Right lobe of liver (tissue), 6 donors: ENCODE measurements around the gene CRYL1. TPM values are rescaled to one million over a fixed set of nuclear protein-coding genes. Genes with fewer than 3 reads are reported as not detected.

Source experiments
- ATAC-seq, 4 donors: fragments of 200-7000 bp; cut with Tn5 transposase; one replicate each; pipeline ENCODE4 v1.9.1; 2020; ENCODE audit warnings: mild to moderate bottlenecking in 4 of 4, moderate library complexity in 4 of 4
- DNase-seq, 3 donors: peaks; one replicate each; pipeline ENCODE4 v3.0.0-alpha.2; 2020
- H3K27ac ChIP-seq, 3 donors: fragments of 200-600 bp; one replicate each; pipeline ENCODE4 v1.8.0; 2022
- H3K27me3 ChIP-seq, 2 donors: fragments of 200-600 bp; one replicate each; pipeline ENCODE4 v1.8.0; 2022
- H3K36me3 ChIP-seq, 4 donors: fragments of 200-600 bp; sonication (generic) in 1 of 4; one replicate each; pipeline versions ENCODE4 v1.5.1 to v1.8.0; 2017 to 2022; ENCODE audit warnings: control low read depth in 1 of 4
- H3K4me1 ChIP-seq, 4 donors: fragments of 200-600 bp; sonication (generic) in 1 of 4; one replicate each; pipeline versions ENCODE4 v1.5.1 to v1.8.0; 2017 to 2022; ENCODE audit warnings: control low read depth in 1 of 4
- H3K4me3 ChIP-seq, 3 donors: fragments of 200-600 bp; one replicate each; pipeline ENCODE4 v1.8.0; 2022
- H3K9me3 ChIP-seq, 4 donors: fragments of 200-600 bp; sonication (generic) in 1 of 4; one replicate each; pipeline versions ENCODE4 v1.5.1 to v1.8.0; 2017 to 2022; ENCODE audit warnings: control low read depth in 1 of 4
- POLR2A ChIP-seq: fragments of 450-650 bp; IDR thresholded peaks from one replicate; pipeline ENCODE4 v1.6.1; 2017; ENCODE audit warnings: antibody characterized with exemption, mild to moderate bottlenecking
- WGBS: methylation state at CpG from one replicate; pipeline ENCODE4 v1.1.6; 2018; ENCODE audit warnings: low coverage, low lambda C conversion rate; ENCODE audit not compliant: insufficient coverage; ENCODE audit errors: missing lambda C conversion rate; 5-methylcytosine and 5-hydroxymethylcytosine counted together
- intact Hi-C, 2 donors: fragments of 100-400 bp; cut with DNase I; formaldehyde crosslinking; loops; one replicate each; pipeline versions ENCODE4 v1.11.2 to v1.14.1; 2022
- total RNA-seq, 6 experiments: library from RNA; depleted of rRNA in 2 of 6; stranded (reverse); fragments of >200 nt in 2 of 6; fragmentation: NEBNext Ultra II Directional in 3 of 6; extraction: Animal tissue kit (Norgen Biotek cat#: 25700) in 3 of 6; gene quantifications; one replicate each; pipeline versions ENCODE4 v1.1.0 to v1.2.4, GENCODE V29; 2016 to 2023
- TF ChIP-seq, protein P1 (sequence below), 4 donors: fragments of 200-600 bp in 3 of 4; fragments of 450-650 bp in 1 of 4; IDR thresholded peaks; one replicate each; pipeline versions ENCODE4 v1.5.1 to v1.8.0; 2016 to 2022; ENCODE audit warnings: antibody characterized with exemption in 4 of 4, mild to moderate bottlenecking in 2 of 4
- donor health status: DM: no; HTN: yes; CAD: no.
- donor health status: DM: no; HTN: no; CAD: no.
- donor health status: DM: no; HTN: no; CAD: no.
- donor health status: DM: no; HTN: yes; CAD: no.
- donor health status: DM: no; HTN: yes; CAD: no.

Gene CRYL1
- total RNA-seq, 6 experiments from 2014 or later = 111 to 185 (median 151) TPM

DNA sequence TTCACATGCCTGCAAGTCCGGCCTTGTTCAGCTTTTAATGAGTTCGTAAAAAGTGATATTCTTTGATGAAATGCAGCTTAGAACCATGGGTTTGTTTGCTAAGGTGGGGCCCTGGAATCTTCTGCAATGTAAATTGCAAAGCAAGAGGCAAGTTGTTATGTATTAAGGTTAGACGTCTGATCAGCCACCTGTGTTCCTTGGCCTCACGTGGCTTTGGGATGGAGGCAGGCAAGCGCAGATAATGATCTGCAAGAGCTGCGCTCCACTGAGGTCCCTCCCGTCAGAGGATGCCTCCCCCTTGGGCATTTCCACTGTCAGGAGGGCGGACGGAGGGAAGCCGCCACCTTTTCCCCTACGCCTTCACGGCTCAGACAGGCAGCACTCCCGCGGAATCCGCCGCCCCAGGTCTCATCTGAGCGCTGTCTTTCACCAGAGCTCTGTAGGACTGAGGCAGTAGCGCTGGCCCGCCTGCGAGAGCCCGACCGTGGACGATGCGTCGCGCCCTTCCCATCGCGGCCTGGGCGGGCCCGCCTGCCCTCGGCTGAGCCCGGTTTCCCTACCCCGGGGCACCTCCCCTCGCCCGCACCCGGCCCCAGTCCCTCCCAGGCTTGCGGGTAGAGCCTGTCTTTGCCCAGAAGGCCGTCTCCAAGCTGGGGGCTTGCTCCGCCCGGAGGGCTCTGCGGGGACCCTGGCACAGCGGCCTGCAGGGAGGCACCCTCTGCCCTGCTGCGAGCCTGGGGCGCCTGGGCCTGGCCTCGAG is 110.9 kb downstream of the CRYL1 start:
- no peaks in the 10 kb centered on the region for H3K9me3 ChIP-seq
- H3K36me3 ChIP-seq = peaks cover 0 to 19% (median 2%) of the 10 kb centered on the region in 4 donors
- intact Hi-C loops = no loop called here
- no peak overlapping the region for H3K4me3 ChIP-seq
- WGBS = 77% methylated on average over 5 of the region's 45 CpGs
- ATAC-seq = peak in 3 of 4 donors; percentile 20 to 50 (median 28)
- no peaks in the 10 kb centered on the region for H3K27me3 ChIP-seq
- DNase-seq = no peak
- no peaks in the 10 kb centered on the region for H3K4me1 ChIP-seq
- no peak overlapping the region for H3K27ac ChIP-seq
- TF ChIP-seq POLR2A = no peak
- TF ChIP-seq, protein P1, sequence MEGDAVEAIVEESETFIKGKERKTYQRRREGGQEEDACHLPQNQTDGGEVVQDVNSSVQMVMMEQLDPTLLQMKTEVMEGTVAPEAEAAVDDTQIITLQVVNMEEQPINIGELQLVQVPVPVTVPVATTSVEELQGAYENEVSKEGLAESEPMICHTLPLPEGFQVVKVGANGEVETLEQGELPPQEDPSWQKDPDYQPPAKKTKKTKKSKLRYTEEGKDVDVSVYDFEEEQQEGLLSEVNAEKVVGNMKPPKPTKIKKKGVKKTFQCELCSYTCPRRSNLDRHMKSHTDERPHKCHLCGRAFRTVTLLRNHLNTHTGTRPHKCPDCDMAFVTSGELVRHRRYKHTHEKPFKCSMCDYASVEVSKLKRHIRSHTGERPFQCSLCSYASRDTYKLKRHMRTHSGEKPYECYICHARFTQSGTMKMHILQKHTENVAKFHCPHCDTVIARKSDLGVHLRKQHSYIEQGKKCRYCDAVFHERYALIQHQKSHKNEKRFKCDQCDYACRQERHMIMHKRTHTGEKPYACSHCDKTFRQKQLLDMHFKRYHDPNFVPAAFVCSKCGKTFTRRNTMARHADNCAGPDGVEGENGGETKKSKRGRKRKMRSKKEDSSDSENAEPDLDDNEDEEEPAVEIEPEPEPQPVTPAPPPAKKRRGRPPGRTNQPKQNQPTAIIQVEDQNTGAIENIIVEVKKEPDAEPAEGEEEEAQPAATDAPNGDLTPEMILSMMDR (IDR thresholded peaks at IDR 0.05) = no peak

GRCh38 chr13:20412691-20413355 is 112.8 kb downstream of the CRYL1 start:
- ATAC-seq (no peak), DNase-seq (no peak)
- H3K27ac ChIP-seq = no peak overlapping the region
- WGBS = 92% methylated on average over 6 of the region's 7 CpGs
- no peaks in the 10 kb centered on the region for H3K4me1 ChIP-seq
- H3K27me3 ChIP-seq = no peaks in the 10 kb centered on the region
- H3K4me3 ChIP-seq = no peak overlapping the region
- intact Hi-C loops = no loop called here
- no peak for TF ChIP-seq POLR2A
- TF ChIP-seq, protein P1 (IDR thresholded peaks at IDR 0.05) = no peak
- H3K9me3 ChIP-seq = no peaks in the 10 kb centered on the region
- H3K36me3 ChIP-seq = peaks cover 0 to 4% (median 2%) of the 10 kb centered on the region in 4 donors

- Histone ChIP-seq H3K27me3 (no peaks in the 10 kb centered on the region), H3K9me3 (no peaks in the 10 kb centered on the region), H3K27ac (no peak overlapping the region), H3K4me1 (no peaks in the 10 kb centered on the region), H3K36me3 (peaks cover 0 to 10% (median 5%) of the 10 kb centered on the region in 4 donors), H3K4me3 (no peak overlapping the region)
- DNase-seq = no peak
- no peak for TF ChIP-seq POLR2A
- TF ChIP-seq, protein P1 (IDR thresholded peaks at IDR 0.05) = no peak
- intact Hi-C loops = no loop called here
- 48% methylated on average over 6 of the region's 6 CpGs for whole genome bisulfite sequencing
- ATAC-seq = peak in 3 of 4 donors; percentile 24 to 42 (median 33)
Measured at GRCh38 chr13:20411638-20412342, 113.9 kb downstream of the CRYL1 start.

DNA sequence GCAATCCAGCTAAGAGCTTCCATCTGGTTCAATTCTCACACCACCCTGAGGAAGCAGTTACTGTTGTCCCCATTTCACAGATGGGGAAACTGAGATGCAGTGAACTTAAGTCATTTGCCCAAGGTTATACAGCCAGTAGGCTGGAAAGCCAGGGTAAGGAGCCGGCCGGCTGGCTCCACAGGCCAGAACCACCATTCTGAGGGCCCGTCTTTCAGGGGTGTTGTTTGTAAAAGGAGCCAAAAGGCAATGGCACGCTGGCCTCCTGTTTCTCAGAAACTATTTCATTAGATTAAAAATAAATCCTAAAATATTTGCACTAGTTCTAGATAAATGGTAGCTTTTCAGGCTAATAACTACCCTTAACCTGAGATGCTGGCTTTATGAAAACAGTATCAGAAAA is 114.9 kb downstream of the CRYL1 start:
- ATAC-seq = no peak
- DNase-seq = no peak

More for the DNA sequence above, 114.9 kb downstream of the CRYL1 start:
- Histone ChIP-seq H3K4me3 (no peak overlapping the region), H3K27ac (no peak overlapping the region), H3K36me3 (peaks cover 0 to 19% (median 5%) of the 10 kb centered on the region in 4 donors), H3K27me3 (no peaks in the 10 kb centered on the region), H3K4me1 (no peaks in the 10 kb centered on the region), H3K9me3 (no peaks in the 10 kb centered on the region)
- intact Hi-C loops = no loop called here
- WGBS = 75% methylated on average over 4 of the region's 4 CpGs
- no peak for TF ChIP-seq POLR2A
- TF ChIP-seq, protein P1 (IDR thresholded peaks at IDR 0.05) = no peak
